ENCODE measurements around the gene SCAMP4. TPM values are rescaled to one million over a fixed set of nuclear protein-coding genes. Genes with fewer than 3 reads are reported as not detected.

SCAMP4 gene
- total RNA-seq, 1 experiment from 2014 or later: 63.3 TPM

GRCh38 chr19:1863638-1864479 lies 41.3 kb upstream of the SCAMP4 start:
- DNase-seq (ENCODE audit: low read depth, low spot score) (peak; percentile 85), ATAC-seq (peak; percentile 73)
- H3K4me1 ChIP-seq (ENCODE audit: control insufficient read depth in 1 of 2, insufficient read depth in 2 of 2, low read length in 2 of 2): peaks cover 34 to 50% of the 10 kb centered on the region in 2 experiments
- H3K4me2 ChIP-seq (ENCODE audit: low read length): peak overlapping the region; percentile 97
- H3K4me3 ChIP-seq (replicated peaks in 1 of 2; ENCODE audit: low read depth in 1 of 2, low read length in 2 of 2): peak overlapping the region; percentile 66 to 70
- H3K9me3 ChIP-seq (ENCODE audit: control insufficient read depth in 1 of 2, insufficient read depth in 1 of 2, low read depth in 1 of 2, low read length in 2 of 2): no peaks in the 10 kb centered on the region
- BruUV-seq (replicated peaks): no TSS peak
- 0 out of 4 replicates have a peak, but pooled peaks cover 0 to 4% of the 10 kb centered on the region in 2 experiments for H3K36me3 ChIP-seq (ENCODE audit: control insufficient read depth in 1 of 2, insufficient read depth in 2 of 2, low read length in 2 of 2)
- H3K27ac ChIP-seq (ENCODE audit: low read depth, low read length): peak overlapping the region; percentile 99
- ChIA-PET CTCF (interaction anchor here (0.7 to 1.6 kb wide), 7 partner anchors 9 to 95 kb away, joined by 3 to 12 read pairs (median 4); partner anchors contain the start of genes ABHD17A, ADAT3 and SCAMP4), POLR2A (interaction anchor here (0.6 to 1.4 kb wide), 5 partner anchors 11 to 403 kb away, joined by 3 to 10 read pairs (median 4); partner anchors contain the start of genes ADAT3 and SCAMP4), RAD21 (ENCODE audit: low non-redundant PET in 1 of 2, low total read pairs in 2 of 2, uncharacterized antibody in 2 of 2, unreplicated experiment in 2 of 2) (interaction anchor here in 1 of 2 experiments (0.6 kb wide), 1 partner anchor 9 kb away, joined by 5 read pairs; no protein-coding TSS in a partner anchor)
- intact Hi-C loops (cut with micrococcal nuclease): no loop called here
- TF ChIP-seq ATF3 (IDR thresholded peaks at IDR 0.05) (no peak), POLR2AphosphoS5 (IDR thresholded peaks at IDR 0.05; ENCODE audit: low read depth, low read length) (peak; percentile 38; the same call in 1 of the 2 replicates), CEBPB (IDR thresholded peaks at IDR 0.05; ENCODE audit: low read depth) (no peak), YY1 (IDR thresholded peaks at IDR 0.05; ENCODE audit: extremely low read depth, insufficient replicate concordance, low read depth, low read length) (no peak), CBX3 (IDR thresholded peaks at IDR 0.05; ENCODE audit: low read depth) (no peak), SP1 (IDR thresholded peaks at IDR 0.05; ENCODE audit: low read depth) (peak; percentile 59), JUND (IDR thresholded peaks at IDR 0.05) (no peak), SIN3A (IDR thresholded peaks at IDR 0.05; ENCODE audit: low read depth) (peak; percentile 72), POLR2A (IDR thresholded peaks at IDR 0.05; ENCODE audit: borderline replicate concordance, extremely low read depth, insufficient read depth, insufficient read length) (no peak), MAX (IDR thresholded peaks at IDR 0.05) (peak; percentile 99), EGR1 (IDR thresholded peaks at IDR 0.05; ENCODE audit: low read depth) (peak; percentile 71; the same call in 1 of the 2 replicates), FOSL1 (IDR thresholded peaks at IDR 0.05; ENCODE audit: low read depth) (no peak)
- no peaks in the 10 kb centered on the region for H3K27me3 ChIP-seq (ENCODE audit: insufficient read depth, low read length)
- H4K20me1 ChIP-seq (ENCODE audit: insufficient read depth): no peaks in the 10 kb centered on the region; the same call in 1 of the 2 replicates
- no peaks in the 10 kb centered on the region for H3K9me2 ChIP-seq (ENCODE audit: insufficient read depth)
- H3K9ac ChIP-seq (ENCODE audit: low read length): peak overlapping the region; percentile 98
- peaks cover 38% of the 10 kb centered on the region for H3K79me2 ChIP-seq (ENCODE audit: insufficient read depth, low read length)
- no peak overlapping the region for H2AFZ ChIP-seq (ENCODE audit: low read depth, low read length, poor library complexity, severe bottlenecking)

Data from HCT116 (cell line).